CD4-positive, alpha-beta T cell treated with Interleukin-4 for 4 hours (primary cell): ENCODE measurements around the gene ELFN1.

Source experiments
- DNase-seq: peaks from one replicate; pipeline ENCODE4 v3.0.0-alpha.2; 2020

The ELFN1 gene

DNA sequence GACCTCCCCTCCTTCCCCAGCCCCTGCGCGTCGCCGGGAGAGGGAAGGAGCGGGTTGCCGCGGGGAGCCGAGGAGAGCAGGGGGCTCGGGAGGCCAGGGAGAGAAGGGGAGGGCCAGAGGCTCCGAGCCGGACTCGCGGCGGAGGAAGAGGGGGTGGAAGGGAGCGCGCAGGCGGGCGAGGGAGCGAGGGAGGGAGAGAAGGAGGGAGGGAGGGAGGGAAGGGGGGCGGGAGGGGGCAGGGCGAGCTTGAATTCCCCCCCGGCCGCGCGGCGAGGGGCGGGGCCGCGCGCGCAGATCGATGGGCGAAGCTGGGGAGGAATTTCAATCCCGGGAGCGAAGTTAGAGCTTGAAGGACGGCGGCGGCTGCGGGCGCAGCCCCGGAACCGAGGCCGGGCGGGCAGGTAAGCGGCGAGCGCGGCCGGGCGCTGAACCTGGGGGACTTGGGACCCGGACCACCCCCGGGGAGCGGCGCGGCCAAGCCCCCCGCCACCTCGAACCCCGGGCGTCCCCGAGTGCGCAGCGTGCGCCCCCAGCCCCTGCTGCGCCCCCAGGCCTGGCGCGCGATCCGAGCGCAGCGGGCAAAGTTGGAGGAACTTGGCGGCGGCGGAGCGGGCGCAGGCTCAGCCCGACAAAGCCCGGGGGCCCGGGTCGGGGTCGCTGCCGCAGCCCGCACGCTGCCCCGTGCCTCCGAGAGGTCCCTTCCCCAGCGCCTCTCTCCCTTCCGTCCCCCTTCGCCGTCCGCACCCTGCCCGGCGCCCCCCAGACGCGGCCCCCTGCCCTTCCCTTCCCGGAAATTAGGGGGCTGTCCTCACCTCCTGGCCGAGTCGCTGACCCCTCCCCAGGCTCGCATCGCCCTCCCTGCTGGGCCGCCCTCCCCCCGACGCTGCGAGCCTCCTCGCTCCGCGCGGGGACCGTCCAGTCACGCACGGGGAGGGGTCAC is at the start of gene ELFN1:
ELFN1 (plus strand) TSS at position 324 of the 940 bp plus-strand sequence. CDS start 74,320 bp downstream, outside the sequence.
- DNase-seq, result no peak

DNA sequence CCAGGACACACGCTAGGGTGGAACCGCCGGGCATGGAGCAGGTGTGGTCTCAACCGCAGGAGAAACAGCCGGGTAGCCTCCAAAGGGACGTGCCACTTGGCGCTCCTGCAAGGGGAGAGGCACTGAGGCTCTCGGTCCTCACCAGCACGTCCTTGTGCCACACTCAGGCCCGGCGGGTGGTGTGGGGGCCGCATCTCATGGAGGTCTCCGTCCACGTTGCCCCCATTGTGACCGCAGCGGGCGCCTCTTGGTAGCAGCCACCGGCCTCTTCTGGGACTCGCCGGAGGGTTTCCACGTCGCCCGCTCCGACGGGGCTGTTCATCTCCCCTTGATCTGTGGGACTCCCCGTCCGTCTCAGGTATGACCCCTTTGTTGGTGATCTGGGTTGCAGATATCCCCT is 49.2 kb upstream of the ELFN1 start:
- no peak for DNase-seq

DNA sequence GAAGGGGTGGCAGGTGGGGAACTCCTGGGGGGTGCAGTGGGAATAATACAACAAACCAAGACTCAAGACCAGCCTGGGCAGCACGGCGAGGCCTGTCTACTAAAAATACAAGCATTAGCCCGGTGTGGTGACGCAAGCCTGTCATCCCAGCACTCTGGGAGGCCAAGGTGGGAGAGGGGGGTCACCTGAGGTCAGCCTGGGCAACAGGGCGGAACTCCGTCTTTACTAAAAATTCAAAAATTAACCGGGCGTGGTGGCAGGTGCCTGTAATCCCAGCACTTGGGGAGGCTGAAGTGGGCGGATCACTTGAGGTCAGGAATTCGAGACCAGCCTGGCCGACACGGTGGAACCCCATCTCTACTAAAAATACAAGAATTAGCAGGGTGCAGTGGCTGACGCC is 48.4 kb upstream of the ELFN1 start:
- no peak for DNase-seq

DNA sequence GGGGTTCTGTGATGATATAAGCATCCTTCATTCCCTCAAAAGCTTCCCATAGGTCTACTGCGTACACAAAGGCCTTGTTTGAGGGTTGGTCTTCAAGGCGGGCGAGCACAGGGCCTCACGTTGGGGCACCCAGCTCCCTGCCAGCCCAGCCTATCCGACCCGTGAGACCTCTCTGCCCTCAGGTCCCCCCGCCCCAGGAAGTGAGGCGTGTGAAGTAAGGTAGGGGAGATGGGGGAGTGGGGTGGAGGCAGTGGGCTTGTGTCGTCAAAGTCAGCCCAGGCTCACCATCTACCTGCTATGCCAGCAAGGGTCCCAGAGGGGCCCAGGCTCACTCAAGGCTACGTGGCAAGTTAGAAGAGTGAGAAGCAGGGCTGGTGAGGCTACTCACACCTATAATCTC is 47.6 kb upstream of the ELFN1 start:
- no peak for DNase-seq

DNA sequence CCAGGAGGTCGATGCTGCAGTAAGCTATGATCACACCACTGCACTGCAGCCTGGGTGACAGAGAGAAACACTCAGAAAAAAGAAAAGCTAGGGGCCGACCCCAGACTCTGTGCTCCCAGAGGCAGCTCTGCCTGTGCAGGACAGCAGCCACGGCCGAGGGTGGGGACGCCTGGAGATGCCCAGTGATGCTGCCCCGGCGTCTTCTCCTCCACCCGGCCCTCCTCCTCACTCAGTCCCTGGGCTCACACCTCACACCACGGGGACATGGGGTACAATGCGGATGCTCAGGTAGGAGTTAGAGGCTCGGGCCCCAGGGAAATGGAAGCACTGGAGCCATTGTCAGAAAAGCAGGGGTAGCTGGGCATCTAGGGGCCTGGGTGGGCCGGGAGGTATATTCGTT is 46.3 kb upstream of the ELFN1 start:
- no peak for DNase-seq

DNA sequence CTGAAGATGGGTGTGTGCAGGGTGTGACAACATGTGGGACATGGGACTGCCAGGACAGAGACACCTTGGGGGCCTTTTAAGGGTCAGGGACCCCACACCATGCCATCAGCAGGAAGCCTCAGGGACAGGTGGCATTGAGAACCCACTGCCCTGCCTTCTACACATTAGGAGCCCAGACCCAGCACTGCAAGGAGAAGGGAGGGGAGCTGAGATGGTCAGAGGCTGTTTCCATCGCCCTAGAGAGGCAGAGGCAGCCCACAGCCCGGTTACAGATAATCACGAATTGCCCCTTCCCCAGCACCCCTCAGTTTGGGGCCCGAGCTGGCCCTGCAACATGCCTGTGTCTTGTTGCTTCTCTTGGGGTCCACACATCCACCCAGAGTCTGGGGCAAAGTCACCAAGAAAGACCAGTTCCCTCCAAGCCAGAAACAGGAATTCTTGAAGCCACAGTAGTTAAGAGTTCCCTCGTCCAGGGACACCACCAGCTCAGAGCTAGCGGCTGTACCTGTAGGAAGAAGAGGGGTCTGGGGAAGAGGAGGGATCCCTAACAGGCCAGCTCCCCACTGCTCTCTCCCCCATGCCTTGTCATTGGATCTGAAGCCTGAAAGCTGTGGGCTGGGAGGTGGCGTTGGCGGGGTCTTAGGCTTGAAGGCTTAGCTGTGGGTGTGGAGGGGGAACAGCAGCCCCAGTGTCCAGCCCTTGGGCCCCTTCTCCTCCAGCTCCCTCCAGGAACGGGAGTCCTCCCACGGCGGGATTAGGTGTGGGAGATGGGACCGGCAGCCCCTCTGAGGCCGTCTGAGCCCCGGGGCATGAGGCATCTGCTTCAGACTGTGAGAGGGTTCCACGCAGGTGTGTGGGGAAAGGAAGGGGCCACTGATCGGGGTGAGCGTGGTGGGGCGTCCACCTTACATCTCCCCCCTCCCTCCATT is 44.8 kb upstream of the ELFN1 start:
- DNase-seq, result no peak

DNA sequence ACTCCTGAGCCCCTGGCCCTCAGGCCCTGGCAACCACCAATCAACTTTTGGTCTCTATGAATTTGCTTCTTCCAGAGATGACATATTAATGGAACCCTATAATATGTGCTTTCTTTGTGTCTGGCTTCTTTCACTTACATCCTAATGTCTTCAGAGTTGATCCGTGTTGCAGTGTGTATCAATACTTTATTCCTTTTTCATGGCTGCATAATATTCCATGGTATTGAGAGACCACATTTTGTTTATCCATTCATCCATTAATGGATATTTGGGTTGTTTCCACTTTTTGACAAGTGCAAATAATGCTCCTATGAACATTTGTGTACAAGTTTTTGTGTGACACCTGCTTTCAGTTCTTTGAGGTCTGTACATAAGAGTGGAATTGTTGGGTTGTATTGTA is 43.3 kb upstream of the ELFN1 start:
- DNase-seq, result no peak

DNA sequence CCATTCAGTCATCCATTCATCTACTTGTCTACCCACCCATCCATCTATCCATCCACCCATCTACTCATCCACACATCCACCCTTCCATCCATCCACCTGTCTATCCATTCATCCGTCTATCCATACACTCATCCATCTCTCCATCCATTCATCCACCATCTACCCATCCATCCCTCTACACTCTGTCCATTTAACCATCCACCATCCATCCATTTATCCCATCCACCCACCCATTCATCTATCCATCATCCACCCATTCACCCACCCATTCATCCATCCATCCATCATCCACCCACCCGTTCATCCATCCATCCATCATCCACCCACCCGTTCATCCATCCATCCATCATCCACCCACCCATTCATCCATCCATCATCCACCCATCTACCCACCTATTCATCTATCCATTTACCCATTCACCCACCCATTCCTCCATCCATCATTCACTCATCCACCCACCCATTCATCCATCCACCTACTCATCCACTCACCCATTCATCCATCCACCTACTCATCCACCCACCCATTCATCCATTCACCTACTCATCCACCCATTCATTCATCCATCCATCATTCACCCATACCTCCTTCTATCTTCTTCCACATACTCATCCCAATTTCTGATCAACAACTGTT is 39.3 kb upstream of the ELFN1 start:
- no peak for DNase-seq

DNA sequence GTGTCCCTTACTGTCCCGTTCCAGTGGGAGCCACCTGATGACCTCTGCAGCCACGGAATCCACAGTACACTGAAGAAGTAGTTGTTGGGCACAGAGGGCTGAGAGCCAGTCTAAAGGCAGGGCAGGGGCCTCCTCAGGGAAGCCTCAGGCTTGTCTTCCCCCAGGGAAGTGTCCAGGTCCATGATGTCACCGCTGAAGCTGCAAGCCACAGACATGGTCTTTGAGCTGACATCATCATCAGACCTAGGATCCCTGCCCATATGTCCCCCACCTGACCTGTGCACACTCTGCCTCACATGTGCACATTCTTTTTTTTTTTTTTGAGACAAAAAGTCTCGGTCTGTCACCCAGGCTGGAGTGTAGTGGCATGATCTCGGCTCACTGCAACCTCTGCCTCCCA is 38.4 kb upstream of the ELFN1 start:
- DNase-seq, result no peak

DNA sequence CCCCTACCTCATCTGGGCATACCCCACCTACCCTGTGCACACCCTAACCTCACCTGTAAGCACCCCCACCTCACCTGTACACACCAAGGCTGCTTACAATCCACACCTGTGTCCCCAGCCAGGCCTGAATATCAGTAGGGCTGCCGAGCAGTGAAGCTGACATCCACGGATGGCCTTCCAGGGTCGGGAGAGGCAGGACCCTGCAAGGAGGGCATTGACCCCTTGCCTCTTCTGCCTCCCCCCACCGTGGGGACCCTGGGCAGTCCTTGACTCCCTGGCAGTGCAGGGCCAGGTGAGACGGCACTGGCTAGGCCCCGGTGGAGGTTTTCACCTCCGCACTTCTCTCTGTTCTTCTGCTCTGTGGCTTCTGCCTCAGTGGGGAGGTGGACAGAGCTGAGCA is 37.6 kb upstream of the ELFN1 start:
- no peak for DNase-seq

DNA sequence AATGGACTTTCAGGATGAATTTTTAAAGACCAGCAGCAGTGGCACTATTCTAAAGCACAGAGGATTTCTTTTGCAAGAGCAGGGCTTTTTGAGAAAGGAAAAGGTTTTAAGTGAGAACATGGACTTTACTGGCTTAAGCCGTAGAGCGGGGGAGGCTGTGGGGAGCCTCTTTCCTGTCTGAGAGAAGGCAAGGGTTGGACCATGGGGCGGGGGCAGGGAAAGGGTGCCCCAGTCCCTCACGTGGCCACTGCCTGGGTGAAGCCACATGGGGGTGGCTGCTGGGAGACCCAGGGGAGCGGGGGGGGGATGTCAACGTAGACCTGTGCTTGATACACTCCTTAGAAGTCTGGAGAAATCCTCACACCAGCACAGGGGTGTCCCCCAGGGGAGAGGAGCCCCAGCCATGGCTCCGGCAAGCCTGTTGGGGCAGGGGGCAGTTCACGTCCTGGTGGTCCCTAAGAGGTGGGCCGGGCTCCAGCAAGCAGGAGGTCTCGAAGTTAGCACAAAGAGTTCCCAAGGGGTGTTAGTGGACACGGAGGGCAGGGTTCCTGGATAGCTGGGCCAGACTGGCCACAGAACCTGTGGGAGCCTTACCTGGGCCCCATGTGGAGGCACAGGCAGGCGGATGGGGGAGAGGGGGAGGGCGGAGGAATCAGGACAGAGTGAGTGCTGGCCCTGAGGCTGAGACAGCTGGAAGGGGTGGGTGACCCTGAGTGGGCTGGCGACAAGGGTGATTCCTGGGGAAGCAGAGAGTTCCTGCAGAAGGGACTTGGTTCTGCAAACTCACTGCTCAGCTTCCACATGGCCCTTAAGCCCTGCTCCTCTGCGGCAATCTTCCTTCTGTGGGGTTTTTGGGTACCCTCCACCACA is 36.9 kb upstream of the ELFN1 start:
- DNase-seq, result no peak

DNA sequence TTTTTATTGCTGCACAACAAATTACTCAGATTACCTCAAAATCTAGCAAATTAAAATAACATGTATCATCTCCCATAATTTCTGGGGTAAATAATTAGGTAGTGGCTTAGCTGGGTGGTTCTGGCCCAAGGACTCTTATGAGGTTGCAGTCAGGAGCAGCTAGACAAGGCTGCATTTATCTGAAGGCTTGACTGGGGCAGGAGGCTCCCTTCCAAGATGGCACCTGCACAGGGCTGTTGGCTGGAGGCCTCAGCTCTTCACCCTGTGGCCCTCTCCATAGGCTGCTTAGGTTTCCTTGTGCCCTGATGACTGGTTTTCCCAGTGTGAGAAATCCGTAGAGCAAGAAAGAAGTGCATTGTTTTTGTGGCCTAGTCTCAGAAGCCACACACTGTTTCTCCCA is 34.7 kb upstream of the ELFN1 start:
- DNase-seq, result no peak

DNA sequence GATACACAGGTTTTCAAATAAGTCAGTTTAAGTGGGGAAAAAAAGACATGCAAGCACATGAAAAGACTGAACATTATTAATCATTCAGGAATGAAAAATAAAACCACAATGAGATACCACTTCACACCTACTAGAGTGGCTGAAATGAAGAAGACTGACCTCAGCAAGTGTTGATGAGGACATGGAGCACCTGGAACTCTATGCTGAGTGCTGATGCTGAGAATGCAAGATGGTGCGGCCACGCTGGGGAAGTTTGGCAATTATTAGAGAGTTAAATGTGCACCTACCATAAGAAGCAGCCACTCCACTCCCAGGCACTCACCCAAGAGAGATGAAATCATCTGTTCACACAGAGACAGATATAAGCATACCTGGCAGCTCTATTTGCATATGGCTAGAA is 32.9 kb upstream of the ELFN1 start:
- DNase-seq, result no peak

DNA sequence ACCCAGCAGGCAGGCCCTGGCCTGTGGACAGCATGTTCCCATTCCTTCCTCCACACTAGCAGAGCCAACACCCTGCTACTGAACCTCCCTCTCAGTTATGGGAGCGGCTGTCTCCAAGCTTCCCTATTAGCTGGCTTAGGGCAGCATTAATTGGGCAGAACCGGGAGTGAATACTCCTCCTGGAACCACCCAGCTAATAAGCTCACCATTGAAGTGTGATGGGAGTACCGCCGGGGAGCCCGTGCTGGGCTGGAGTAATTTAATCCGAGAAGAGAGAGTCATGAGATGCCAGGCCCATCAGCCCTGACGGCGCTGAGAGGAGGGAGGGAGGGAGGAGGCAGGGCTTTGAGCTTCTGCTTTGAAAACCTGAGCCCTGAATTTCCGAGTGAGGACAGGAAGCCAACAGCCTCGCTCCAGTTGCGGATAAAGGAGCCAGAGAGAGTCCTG is 31.8 kb upstream of the ELFN1 start:
- no peak for DNase-seq

DNA sequence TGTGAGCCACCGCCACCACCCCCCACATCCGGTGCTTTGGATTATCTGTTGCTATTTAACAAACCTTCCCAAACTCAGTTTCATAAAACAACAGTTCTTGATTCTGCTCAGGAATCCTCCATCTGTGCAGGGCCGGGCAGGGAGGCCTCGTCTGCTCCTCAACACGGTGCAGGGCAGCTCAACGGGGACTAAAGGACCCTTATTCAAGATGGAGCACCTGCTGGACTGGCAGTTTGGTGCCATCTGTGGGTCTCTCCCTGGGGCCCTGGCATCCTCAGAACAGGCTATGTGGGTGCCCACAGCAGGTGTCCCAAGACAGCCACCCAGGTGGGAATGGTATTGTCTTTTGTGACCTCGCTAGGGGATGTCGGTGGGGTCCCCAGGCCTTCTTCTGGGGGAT is 31.0 kb upstream of the ELFN1 start:
- no peak for DNase-seq

DNA sequence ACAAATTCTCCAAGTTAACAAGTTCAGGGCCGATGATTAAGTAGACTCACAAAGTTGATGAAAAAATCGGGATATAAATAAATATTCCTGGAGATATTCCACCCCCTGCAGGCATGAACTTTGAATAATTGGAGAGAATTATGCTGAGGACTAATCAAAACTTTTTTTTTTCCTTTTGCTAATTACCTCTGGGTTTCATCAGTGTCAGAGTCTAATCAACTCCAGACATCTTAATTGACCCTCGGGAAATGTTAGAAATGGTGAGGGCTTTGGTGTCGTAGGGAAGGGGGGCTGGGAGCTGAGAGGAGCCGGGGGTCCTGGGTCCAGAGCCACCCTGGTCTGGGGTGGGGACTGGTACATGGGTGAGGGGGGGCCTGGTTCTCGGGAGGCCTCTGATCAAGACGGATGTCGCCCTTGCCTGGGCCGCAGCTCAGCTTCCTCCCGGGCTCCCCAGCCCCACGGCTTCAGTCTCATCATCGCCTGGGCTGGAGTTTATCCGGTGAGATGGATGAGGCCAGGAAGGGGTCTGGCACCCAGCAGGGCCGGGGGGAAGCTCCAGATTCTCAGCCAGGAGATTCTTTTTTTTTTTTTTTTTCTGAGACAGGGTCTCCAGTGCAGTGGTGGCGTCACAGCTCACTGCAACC is 30.4 kb upstream of the ELFN1 start:
- no peak for DNase-seq

DNA sequence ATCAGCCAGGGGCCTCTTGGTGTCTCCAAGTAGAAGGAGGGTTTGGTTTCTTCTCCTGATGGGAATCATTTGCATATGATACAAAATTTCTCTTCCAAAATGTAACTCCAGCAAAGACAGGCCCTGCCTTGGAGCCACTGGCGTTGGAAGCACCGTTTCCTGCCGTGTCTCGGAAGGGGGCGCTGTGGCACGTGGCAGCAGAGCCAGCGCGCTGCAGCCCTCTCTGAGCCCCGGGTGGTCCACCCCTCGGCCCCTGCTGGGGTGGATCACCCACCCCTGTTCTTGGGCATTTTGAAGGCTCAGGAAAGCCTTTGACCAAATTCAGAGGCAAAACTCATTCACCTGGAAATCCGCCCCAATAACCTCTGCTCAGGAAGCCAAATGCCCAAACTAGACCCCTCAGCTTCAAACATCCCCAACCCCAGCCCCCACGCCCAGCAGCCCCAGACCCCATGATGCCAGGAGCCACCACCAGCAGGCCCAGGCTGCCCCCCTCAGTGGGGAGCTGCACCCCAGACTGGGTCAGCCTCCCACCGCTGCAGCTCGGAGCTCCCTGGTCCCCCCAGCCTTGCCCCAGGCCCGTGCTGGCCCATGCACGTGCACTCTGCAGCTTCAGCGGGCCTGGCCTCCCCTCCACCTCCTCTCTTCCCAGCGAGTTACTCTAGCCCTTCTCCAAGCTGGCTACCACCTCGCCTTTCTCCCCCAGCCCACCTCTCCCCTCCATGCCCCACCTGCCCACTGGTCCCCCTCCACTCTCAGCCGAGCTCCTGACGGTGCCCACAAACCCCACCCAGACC is 29.5 kb upstream of the ELFN1 start:
- DNase-seq, result no peak

DNA sequence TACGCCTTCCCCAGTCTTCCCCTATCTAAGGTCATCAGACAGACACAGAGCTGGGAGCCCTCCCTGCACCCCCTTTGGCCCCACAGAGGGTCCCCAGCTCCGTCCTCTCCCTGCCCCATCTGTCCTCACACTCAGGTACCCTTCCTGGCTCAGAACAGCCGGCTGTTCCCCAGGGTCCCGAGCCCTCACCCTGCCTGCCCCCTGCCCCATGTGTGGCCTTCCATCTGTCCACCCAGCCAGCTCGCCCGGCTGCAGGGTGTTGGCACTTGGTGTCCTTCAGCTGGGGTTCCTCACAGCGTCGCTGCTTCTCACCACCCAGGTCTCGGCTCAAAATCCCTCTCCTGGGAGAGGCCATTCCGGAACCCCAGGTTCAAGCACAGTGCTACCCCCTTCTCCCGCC is 28.9 kb upstream of the ELFN1 start:
- no peak for DNase-seq

DNA sequence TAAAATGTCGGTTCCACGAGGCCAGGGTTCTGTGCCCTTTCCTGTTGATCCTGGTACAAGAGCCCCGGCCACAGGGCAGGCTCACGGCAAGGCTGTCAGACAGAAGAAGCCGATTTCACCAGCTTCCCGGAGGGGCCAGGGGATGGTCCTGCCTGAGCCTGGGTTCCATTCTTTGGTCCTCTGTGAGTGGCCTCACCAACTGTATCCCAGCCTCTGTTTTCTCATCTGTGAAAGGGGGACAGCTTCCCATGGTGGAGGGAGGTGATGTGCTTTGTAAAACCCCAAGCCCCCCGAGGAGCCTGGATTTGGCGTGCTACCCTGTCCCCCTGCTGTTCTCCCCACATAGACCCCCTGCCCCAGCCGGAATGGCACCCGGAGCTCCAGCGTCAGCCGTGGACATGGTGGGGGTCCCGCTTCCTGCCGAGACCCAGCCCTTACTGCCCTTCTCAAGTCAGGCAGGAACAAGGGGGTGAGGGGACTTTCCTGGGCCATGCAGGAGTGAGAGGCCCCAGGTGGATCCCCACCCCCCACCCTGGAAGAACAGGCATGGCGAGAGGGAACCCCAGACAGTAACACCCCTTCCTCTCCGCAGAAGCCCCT is 28.3 kb upstream of the ELFN1 start:
- no peak for DNase-seq

DNA sequence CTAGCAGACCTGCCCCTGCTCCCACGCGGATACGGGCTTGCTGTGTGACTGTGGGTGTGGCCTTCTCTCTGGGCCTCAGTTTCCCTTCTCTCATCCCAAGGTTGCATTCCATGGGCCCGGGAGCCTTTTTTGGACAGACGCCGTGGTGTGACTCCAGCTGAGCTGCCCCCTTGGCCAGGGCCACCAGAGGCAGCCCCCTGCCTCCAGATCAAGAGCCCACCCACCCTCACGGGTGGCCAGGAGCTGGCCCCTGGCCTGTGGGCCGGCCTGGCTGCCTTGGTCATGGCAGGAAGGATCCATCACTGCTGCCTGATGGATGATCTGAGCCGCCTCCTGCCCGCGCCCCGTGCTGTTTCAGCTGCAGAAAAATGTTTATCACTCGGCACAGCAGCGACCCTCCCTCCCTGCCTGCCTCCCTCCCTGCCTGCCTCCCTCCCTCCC is 27.8 kb upstream of the ELFN1 start:
- DNase-seq, result no peak
